GM18517 (cell line): ENCODE measurements around the gene AMZ1.

Experiments used
- ATAC-seq: cut with Tn5 transposase; IDR thresholded peaks from one replicate; pipeline ENCODE4 v1.9.1; 2021; ENCODE audit warnings: mild to moderate bottlenecking, moderate library complexity; ENCODE audit not compliant: unreplicated experiment

AMZ1 gene

DNA sequence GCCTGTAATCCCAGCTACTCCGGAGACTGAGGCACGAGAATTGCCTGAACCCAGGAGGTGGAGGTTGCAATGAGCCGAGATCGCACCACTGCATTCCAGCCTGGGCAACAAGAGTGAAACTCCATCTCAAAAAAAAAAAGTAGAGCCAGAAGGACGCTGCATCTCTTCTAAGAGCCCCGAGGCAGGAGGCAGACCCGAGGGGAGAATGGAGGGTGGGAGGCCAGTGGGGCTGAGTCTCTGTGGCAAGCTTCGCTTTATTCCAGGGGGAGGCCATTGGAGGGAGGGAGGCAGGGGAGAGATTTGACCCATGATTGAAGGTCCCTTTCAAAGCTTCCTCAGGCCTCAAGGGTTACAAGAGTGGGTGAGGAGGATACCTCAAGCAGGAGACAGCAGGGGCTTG, 37.6 kb upstream of the AMZ1 start:
- ATAC-seq = no peak

DNA sequence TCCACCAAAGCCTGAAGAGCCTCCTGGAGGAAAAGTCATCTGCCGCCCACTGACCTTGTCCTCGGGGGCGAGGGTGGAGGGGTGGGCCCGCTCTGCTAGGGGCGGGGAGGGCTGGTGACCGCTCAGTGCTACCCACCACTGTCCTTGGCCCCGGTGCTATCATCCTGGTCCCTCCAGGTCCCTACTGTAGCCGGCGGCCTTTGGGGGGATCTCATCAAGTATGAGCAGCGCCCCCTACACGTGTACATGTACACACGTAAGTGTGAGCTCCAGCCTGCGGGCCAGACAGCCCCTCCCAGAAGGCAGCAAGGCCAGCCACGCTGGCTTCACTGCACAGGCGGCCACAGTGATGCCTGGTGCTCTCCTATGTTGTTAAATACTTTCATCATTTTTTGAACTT, 36.7 kb upstream of the AMZ1 start:
- ATAC-seq = no peak

GRCh38 chr7:2651847-2652735, 35.9 kb upstream of the AMZ1 start:
- ATAC-seq = no peak

DNA sequence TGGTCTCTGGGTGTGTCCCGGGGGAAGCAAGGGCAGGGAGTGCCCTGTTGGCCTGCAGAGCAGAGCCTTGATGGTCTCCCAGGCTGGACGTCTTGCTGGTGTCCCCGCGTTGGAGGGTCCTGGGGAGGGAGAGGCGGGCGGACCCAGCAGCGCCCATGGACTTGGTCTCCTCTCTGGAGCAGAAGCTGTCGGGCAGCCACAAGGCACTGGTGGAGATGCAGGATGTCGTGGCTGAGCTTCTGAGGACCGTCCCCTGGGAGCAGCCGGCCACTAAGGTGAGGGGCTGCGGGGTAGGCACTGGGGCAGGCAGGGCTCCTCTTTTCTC, 35.3 kb upstream of the AMZ1 start:
- no peak for ATAC-seq

GRCh38 chr7:2654059-2654458, 33.9 kb upstream of the AMZ1 start:
- ATAC-seq = no peak

DNA sequence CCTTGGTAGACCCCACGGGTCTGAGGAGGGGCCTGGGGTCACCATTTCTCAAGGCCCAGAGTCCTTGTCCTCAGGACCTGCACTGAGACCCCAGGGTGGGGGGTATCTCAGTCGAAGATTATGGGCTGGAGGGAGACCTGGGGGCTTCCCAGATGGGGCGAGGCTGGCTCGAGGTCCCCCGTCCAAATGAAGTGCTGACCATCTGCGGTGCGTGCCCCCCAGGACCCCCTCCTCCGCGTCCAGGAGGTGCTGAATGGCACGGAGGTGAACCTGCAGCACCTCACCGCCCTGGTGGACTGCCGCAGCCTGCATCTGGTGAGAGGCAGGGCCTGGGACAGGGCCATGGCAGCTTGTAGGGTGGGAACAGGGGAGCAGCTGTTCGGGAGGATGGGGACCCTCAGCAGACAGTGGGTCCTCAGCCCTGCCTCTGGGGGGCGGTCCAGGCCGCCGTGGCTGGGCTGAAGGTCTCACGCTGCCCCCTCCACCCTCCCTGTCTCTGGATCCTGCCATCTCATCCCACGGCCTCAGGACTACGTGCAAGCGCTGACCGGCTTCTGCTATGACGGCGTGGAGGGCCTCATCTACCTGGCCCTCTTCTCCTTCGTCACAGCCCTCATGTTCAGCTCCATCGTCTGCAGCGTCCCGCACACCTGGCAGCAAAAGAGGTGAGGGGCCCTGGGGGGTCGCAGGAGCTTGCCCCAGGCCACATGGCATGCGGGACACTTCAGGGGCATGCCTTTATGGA, 32.0 kb upstream of the AMZ1 start:
- ATAC-seq = no peak

DNA sequence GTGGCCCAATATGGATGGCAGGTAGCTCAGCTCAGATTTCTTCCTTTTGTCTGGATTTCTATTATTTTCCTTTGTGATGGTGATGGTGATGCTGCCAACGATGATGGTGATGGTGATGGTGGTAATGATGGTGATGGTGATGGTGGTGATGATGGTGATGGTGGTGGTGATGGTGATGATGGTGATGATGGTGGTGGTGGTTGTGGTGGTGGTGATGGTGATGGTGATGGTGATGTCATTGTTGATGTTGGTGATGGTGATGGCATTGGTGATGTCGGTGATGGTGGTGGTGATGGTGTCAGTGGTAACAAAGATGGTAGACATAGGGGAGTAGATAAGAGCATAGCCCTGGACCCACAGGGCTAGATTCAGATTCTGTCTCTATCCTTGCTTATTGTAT, 30.8 kb upstream of the AMZ1 start:
- no peak for ATAC-seq

- ATAC-seq = no peak
Observed at GRCh38 chr7:2657920-2658671, 29.9 kb upstream of the AMZ1 start.

DNA sequence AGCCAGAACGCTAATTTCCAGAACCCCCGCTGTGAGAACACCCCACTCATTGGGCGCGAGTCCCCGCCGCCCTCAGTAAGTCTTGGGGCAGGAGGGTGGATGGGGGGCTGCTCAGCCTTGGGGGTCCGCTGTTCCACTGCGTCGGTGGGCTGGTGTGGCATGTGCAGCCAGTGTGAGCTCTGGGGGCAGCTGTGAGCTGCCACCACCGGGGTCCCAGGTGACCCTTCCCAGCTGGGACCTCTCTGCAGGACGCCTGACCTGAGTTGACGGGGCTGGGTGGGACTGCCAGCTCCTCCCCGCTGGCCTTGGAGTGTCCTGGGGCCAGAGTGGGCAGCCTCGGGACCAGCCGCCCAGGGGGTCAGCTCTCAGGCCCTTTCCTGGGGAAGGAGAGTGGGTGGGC, 29.1 kb upstream of the AMZ1 start:
- ATAC-seq = no peak

GRCh38 chr7:2659556-2660358, 28.2 kb upstream of the AMZ1 start:
- ATAC-seq = no peak

DNA sequence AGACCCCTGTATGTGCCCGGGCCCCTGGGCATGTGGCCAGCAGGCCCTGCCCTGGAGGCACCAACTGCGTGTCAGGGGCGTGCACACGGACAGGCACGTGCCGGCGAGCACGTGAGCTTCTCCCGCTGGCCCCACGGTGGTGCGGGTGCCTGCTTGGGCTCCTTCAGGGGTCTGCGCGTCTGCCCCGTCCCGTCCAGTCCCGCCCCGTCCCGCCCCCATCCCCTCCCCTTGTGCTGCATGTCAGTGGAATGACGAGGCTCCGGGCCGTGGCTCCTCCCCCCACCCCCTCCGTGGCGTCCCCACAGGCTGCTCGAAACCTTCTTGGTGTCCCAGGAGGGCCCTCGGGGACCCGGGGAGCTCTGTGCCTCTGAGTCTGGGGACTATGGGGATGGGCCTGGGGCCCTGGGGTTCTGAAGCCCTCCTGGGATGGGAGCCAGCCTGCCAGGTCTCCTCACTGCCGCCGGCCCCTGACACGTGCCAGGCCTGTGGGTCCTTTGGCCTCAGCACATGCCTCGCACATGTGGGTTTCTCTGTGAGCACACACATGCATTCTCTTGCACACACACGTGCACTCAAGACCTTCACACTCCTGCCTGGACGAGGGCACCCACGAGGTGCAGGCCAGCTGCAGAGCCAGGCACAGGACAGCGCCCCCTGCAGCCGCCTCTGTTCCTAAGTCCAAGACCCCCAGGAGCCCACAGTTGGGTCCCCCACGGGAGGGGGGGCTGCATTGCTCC, 27.5 kb upstream of the AMZ1 start:
- no peak for ATAC-seq

DNA sequence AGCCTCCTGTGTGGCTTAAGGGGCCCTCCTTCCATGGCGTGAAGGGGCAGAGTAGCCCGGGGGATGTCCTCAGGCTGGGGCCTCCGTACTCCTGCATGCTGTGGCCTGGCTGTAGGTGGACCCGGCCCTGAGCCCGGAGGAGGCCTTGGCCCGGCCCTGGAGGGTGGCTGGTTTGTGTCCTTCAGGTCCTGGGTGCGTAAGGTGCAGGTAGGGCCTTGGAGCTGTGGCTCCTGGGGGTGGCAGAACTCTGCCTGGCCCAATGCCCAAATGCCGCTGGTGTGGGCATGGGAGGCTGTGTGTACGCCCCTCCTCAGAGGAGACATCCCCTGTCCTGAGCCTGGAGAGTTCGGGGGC, 26.9 kb upstream of the AMZ1 start:
- ATAC-seq = no peak

DNA sequence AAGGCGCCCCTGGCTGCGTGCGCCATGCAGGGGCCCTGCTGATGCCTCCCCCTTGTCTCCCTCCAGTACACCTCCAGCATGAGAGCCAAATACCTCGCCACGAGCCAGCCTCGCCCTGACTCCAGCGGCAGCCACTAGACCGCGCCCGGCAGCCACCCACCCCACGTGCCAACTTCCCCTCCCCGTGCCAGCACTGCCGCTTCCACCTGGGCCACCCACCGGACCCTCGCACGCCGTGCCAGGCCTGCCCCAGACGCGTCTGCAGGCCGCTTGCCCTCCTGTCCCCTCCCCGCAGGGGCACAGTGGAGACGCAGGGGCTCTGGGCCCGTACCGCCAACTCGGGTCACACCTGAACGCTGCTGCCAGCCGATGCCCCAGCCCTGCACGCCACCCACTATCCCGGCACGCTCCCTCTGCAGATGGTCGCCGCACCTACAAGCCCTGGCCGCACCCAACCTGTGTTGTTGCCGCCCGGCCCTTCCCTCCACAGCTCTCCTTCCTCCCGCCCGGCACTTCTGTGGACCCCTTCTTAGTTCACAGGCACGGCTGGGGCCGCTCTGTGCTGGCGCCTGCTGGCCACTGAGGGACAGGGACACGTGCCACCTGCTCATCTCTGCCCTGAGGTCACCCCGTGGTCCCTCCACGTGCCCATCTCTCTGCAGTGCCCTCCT, 26.3 kb upstream of the AMZ1 start:
- no peak for ATAC-seq

GRCh38 chr7:2662273-2663120, 25.5 kb upstream of the AMZ1 start:
- no peak for ATAC-seq

DNA sequence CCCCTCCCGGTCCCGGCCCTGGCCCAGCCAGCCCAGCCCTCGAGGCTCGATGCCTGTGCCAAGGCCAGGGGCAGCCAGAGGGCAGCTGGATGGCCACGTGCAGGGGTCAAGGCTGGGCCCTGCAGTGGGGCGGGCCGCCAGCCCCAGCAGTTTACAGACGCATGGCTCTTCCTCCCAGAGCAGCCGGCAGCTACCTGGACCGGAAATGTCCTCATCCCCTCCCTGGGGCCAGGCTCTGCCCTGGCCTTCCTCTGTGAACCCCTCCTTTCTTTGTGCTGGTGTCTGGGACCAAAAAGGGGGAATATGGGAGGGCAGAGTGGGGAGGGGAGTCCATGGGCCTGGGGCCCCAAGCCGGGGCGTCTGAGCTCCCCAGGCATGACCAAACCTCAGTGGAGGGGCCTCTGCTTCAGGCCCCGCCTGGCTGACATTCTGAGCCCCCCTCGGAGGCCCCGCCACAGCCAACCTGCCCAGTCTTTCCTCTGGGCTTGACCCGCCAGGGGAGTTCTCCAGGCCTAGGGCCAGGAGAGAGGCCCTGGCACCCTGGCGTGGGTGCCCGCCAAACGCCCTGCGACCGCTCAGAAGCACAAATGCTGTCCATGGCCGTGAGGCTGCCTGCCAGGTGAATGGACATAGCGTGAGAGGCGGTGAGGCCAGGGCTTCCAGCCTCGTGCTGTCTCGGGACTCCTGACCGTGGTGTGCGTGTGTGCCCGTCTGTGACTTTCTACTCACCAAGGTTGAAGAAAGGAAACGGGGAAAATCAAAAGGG, 24.7 kb upstream of the AMZ1 start:
- ATAC-seq = no peak

DNA sequence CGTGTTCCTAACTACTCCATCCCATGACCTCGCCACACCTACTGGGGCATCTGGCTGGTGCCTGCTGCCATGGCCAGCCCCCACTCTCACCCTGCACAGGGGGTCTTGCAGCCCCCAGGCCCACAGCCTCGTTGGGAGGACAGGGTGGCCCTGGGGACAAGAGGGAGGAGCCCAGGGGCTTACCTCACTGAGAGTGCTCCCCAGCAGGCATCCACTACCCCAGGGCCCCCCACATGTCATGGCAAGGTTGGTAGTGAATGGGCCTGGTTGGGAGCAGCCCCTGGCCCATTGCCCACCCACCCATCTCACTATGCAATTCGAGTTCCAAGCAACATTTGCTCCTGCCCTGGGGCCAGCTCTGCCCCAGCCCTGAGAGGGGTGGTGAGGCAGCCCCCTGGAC, 24.0 kb upstream of the AMZ1 start:
- ATAC-seq = no peak

GRCh38 chr7:2665359-2665791, 22.6 kb upstream of the AMZ1 start:
- ATAC-seq = no peak

DNA sequence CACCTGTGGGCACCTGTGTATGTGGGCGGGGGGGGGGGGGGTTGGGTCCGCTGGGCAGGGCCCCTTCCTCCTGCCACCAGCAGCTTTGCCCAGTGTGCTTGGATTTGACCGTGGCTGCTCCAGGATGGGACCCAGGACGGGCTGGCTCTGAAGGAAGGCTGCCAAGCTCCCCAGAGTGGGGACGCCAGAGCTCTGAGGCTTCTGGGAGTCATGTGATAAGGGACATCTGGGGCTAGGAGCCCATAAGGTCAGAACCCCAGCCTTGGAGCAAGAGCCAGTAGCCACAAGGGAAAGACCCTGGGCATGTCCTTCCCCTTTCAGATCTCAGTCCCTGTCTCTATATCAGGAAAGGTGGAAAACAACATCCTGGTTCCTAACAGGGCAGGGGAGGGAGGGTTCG, 21.8 kb upstream of the AMZ1 start:
- no peak for ATAC-seq
